Smooth muscle cell (in vitro differentiated cells): ENCODE data around the gene UQCC2. TPM values are rescaled to one million over a fixed set of nuclear protein-coding genes. Genes with fewer than 3 reads are reported as not detected.

ENCODE experiments used
- DNase-seq: peaks from one replicate; lab custom pipeline; 2025; ENCODE audit not compliant: unreplicated experiment; lab: John Stamatoyannopoulos, UW
- H2AFZ ChIP-seq: fragments of 200-600 bp; sonication (generic); 2 replicates; pipeline ENCODE4 v1.6.0; 2016; ENCODE audit warnings: antibody characterized with exemption, low read depth, mild to moderate bottlenecking
- H3F3A ChIP-seq: fragments of 200-600 bp; sonication (generic); 2 replicates; pipeline ENCODE4 v1.6.0; 2017; ENCODE audit warnings: antibody characterized with exemption, low read depth
- H3K27ac ChIP-seq: fragments of 200-600 bp; sonication (generic); 2 replicates; pipeline ENCODE4 v1.5.1; 2016; ENCODE audit warnings: low read depth, mild to moderate bottlenecking
- H3K27me3 ChIP-seq: fragments of 200-600 bp; sonication (generic); 2 replicates; pipeline ENCODE4 v1.6.1; 2016; ENCODE audit warnings: low read depth, mild to moderate bottlenecking
- H3K36me3 ChIP-seq: fragments of 200-600 bp; sonication (generic); 2 replicates; pipeline ENCODE4 v1.5.1; 2016; ENCODE audit warnings: low read depth
- H3K4me1 ChIP-seq: fragments of 200-600 bp; sonication (generic); 2 replicates; pipeline ENCODE4 v1.5.1; 2016; ENCODE audit warnings: low read depth
- H3K4me2 ChIP-seq: fragments of 200-600 bp; sonication (generic); 2 replicates; pipeline ENCODE4 v1.6.0; 2016; ENCODE audit warnings: mild to moderate bottlenecking
- H3K4me3 ChIP-seq: fragments of 200-600 bp; sonication (generic); 2 replicates; pipeline ENCODE4 v1.5.1; 2016; ENCODE audit warnings: mild to moderate bottlenecking
- H3K79me2 ChIP-seq: fragments of 200-600 bp; sonication (generic); 2 replicates; pipeline ENCODE4 v1.6.0; 2016; ENCODE audit warnings: low read depth, mild to moderate bottlenecking
- H3K9ac ChIP-seq: fragments of 200-600 bp; sonication (generic); 2 replicates; pipeline ENCODE4 v1.6.0; 2016; ENCODE audit warnings: low read depth
- H3K9me3 ChIP-seq: fragments of 200-600 bp; sonication (generic); replicated peaks from 2 replicates; pipeline ENCODE4 v1.5.1; 2016; ENCODE audit warnings: low read depth
- H4K20me1 ChIP-seq: fragments of 200-600 bp; sonication (generic); 2 replicates; pipeline ENCODE4 v1.6.0; 2016; ENCODE audit warnings: low read depth
- CTCF ChIP-seq: fragments of 200-600 bp; sonication (generic); IDR thresholded peaks from 2 replicates; pipeline ENCODE4 v1.5.1; 2017; ENCODE audit warnings: borderline replicate concordance, mild to moderate bottlenecking, antibody characterized with exemption; ENCODE audit not compliant: insufficient read depth, poor library complexity, severe bottlenecking
- WGBS: methylation state at CpG from one replicate; pipeline ENCODE4 v1.1.7; 2016; ENCODE audit warnings: low lambda C conversion rate; 5-methylcytosine and 5-hydroxymethylcytosine counted together
- polyA plus RNA-seq: library from polyadenylated mRNA; unstranded; fragments of >200 nt; fragmentation: Nextera tagmentation; extraction: Ambion mirVana; gene quantifications from 2 replicates; pipeline ENCODE4 v1.2.1, GENCODE V29; 2016
- total RNA-seq: library from RNA; depleted of rRNA; stranded (reverse); fragments of >200 nt; gene quantifications from 2 replicates; pipeline ENCODE4 v1.2.3, GENCODE V29; 2014

The UQCC2 gene
- total and polyA plus RNA-seq, 2 experiments from 2014 or later, result 67.3 to 208 TPM

- H3K79me2 ChIP-seq, result no peaks in the 10 kb centered on the region
- TF ChIP-seq CTCF, result no peak
- no peak overlapping the region for H3K4me3 ChIP-seq
- H3K27ac ChIP-seq, result no peak overlapping the region
- no peak overlapping the region for H3K9ac ChIP-seq
- no peak overlapping the region for H2AFZ ChIP-seq
- H3K27me3 ChIP-seq, result no peaks in the 10 kb centered on the region
- 96% methylated on average over 27 of the region's 27 CpGs for WGBS
- H3K9me3 ChIP-seq, result no peaks in the 10 kb centered on the region
- H3F3A ChIP-seq, result no peaks in the 10 kb centered on the region
- H4K20me1 ChIP-seq, result no peaks in the 10 kb centered on the region
- H3K4me1 ChIP-seq, result no peaks in the 10 kb centered on the region
- H3K36me3 ChIP-seq, result no peaks in the 10 kb centered on the region
- no peak for DNase-seq
- no peak overlapping the region for H3K4me2 ChIP-seq
Measured at GRCh38 chr6:33686981-33687975, 24.2 kb downstream of the UQCC2 start.

- WGBS, result 78% methylated on average over 6 of the region's 6 CpGs
- Histone ChIP-seq H3K9me3 (no peaks in the 10 kb centered on the region), H3K36me3 (no peaks in the 10 kb centered on the region), H3K27me3 (no peaks in the 10 kb centered on the region), H3K9ac (no peak overlapping the region), H3K4me2 (no peak overlapping the region), H3K4me1 (no peaks in the 10 kb centered on the region), H4K20me1 (no peaks in the 10 kb centered on the region), H3K4me3 (no peak overlapping the region), H2AFZ (no peak overlapping the region), H3K27ac (no peak overlapping the region), H3F3A (no peaks in the 10 kb centered on the region), H3K79me2 (no peaks in the 10 kb centered on the region)
- TF ChIP-seq CTCF, result no peak
- no peak for DNase-seq
Measured at GRCh38 chr6:33686225-33686924, 25.1 kb downstream of the UQCC2 start.

GRCh38 chr6:33685411-33686224 is 25.9 kb downstream of the UQCC2 start:
- no peak overlapping the region for H2AFZ ChIP-seq
- no peaks in the 10 kb centered on the region for H3K4me1 ChIP-seq
- no peaks in the 10 kb centered on the region for H3K9me3 ChIP-seq
- no peak overlapping the region for H3K27ac ChIP-seq
- H3K4me3 ChIP-seq, result no peak overlapping the region
- H3K9ac ChIP-seq, result no peak overlapping the region
- WGBS, result 95% methylated on average over 34 of the region's 38 CpGs
- H4K20me1 ChIP-seq, result no peaks in the 10 kb centered on the region
- no peaks in the 10 kb centered on the region for H3F3A ChIP-seq
- no peaks in the 10 kb centered on the region for H3K79me2 ChIP-seq
- no peak overlapping the region for H3K4me2 ChIP-seq
- no peak for DNase-seq
- TF ChIP-seq CTCF, result no peak
- no peaks in the 10 kb centered on the region for H3K36me3 ChIP-seq
- H3K27me3 ChIP-seq, result no peaks in the 10 kb centered on the region
